Measurements from ENCODE around the gene GPC5. TPM values are rescaled to one million over a fixed set of nuclear protein-coding genes. Genes with fewer than 3 reads are reported as not detected.
"Not testable (repeated sequence)": the region's sequence is repeated elsewhere in the genome, so short reads cannot be mapped to it uniquely, and the experiment has no call there.

GPC5 gene
- total RNA-seq, 2 donors from 2014 or later = 0.55 to 1.0 TPM

GRCh38 chr13:92734068-92734467, 1335.6 kb downstream of the GPC5 start:
- no peak overlapping the region for H3K27ac Mint-ChIP-seq
- DNase-seq (ENCODE audit: low spot score) = no peak
- no peaks in the 10 kb centered on the region for H3K27me3 Mint-ChIP-seq
- H3K9me3 Mint-ChIP-seq = peaks cover 13% of the 10 kb centered on the region
- peaks cover 4% of the 10 kb centered on the region for H3K36me3 Mint-ChIP-seq
- ATAC-seq = no peak
- no peaks in the 10 kb centered on the region for H3K4me1 Mint-ChIP-seq (ENCODE audit: low read depth in 2 of 2)
- no peak overlapping the region for H3K4me3 Mint-ChIP-seq

- no peak for ATAC-seq
- no peaks in the 10 kb centered on the region for H3K27me3 Mint-ChIP-seq
- H3K9me3 Mint-ChIP-seq = peaks cover 13% of the 10 kb centered on the region
- peaks cover 4% of the 10 kb centered on the region for H3K36me3 Mint-ChIP-seq
- no peak overlapping the region for H3K27ac Mint-ChIP-seq
- DNase-seq (ENCODE audit: low spot score) = no peak
- no peak overlapping the region for H3K4me3 Mint-ChIP-seq
- H3K4me1 Mint-ChIP-seq (ENCODE audit: low read depth in 2 of 2) = no peaks in the 10 kb centered on the region
These were observed 1336.1 kb downstream of the GPC5 start for GRCh38 chr13:92734545-92734944.

GRCh38 chr13:92735909-92736308, 1337.5 kb downstream of the GPC5 start:
- Mint-ChIP-seq H3K36me3 (peaks cover 4% of the 10 kb centered on the region), H3K4me1 (ENCODE audit: low read depth in 2 of 2) (no peaks in the 10 kb centered on the region), H3K27ac (no peak overlapping the region), H3K27me3 (no peaks in the 10 kb centered on the region), H3K9me3 (peaks cover 21% of the 10 kb centered on the region), H3K4me3 (no peak overlapping the region)
- no peak for DNase-seq (ENCODE audit: low spot score)
- no peak for ATAC-seq

DNA sequence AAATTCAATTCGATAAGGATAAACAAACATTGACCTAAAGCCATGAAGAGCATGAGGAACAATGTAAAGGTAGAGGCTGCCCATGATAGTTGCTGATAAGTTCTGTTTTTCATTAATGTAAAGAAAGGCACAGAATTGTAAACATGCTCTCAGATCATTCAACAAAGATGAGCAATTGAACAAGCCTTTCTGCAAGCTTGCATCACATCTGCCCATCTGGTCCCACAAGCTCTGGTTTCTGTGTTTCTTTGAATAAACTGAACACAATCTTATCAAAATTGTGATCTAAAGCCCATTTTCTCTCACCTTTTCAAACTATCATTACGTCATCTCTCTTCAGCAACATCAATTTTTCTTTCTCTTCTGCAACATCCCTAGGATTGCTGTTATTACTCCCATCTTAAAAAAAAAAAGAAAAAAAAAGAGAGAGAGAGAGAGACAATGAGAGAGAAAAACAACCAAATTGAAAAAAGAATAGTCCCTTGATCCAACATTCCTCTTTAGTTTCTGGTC, 1340.9 kb downstream of the GPC5 start:
- Mint-ChIP-seq H3K4me1 (ENCODE audit: low read depth in 2 of 2) (no peaks in the 10 kb centered on the region), H3K27ac (no peak overlapping the region)
- no peak for ATAC-seq

GRCh38 chr13:92743992-92744391, 1345.6 kb downstream of the GPC5 start:
- Mint-ChIP-seq H3K9me3 (peaks cover 20% of the 10 kb centered on the region), H3K36me3 (no peaks in the 10 kb centered on the region), H3K4me1 (ENCODE audit: low read depth in 2 of 2) (no peaks in the 10 kb centered on the region), H3K4me3 (no peak overlapping the region), H3K27ac (no peak overlapping the region), H3K27me3 (no peaks in the 10 kb centered on the region)
- ATAC-seq = no peak
- DNase-seq (ENCODE audit: low spot score) = no peak

More for the DNA sequence above, 1340.9 kb downstream of the GPC5 start:
- peaks cover 4% of the 10 kb centered on the region for H3K36me3 Mint-ChIP-seq
- no peak for DNase-seq (ENCODE audit: low spot score)
- H3K27me3 Mint-ChIP-seq = no peaks in the 10 kb centered on the region
- no peak overlapping the region for H3K4me3 Mint-ChIP-seq
- peaks cover 22% of the 10 kb centered on the region for H3K9me3 Mint-ChIP-seq

DNA sequence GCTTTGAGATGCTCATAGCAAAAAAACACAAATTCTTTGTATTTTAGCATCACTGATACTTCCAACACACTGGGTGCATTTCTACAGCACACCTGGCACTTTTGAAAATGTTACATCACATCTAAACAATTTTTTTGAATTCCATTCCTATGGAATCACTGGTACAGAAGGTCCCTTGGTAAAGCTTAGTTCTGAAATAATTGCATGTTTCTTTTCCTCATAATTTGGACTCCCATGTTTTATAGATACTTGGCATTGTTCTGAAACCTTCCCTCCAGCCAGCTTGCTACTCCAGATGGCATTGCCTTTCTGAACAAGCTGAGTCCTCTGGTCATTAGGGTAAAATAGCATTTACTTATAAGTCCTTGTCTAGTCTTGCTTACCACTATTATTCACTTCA, 1346.8 kb downstream of the GPC5 start:
- Mint-ChIP-seq H3K4me1 (ENCODE audit: low read depth in 2 of 2) (no peaks in the 10 kb centered on the region), H3K9me3 (peaks cover 14% of the 10 kb centered on the region), H3K27ac (no peak overlapping the region), H3K27me3 (no peaks in the 10 kb centered on the region), H3K36me3 (no peaks in the 10 kb centered on the region), H3K4me3 (no peak overlapping the region)
- no peak for ATAC-seq
- no peak for DNase-seq (ENCODE audit: low spot score)

DNA sequence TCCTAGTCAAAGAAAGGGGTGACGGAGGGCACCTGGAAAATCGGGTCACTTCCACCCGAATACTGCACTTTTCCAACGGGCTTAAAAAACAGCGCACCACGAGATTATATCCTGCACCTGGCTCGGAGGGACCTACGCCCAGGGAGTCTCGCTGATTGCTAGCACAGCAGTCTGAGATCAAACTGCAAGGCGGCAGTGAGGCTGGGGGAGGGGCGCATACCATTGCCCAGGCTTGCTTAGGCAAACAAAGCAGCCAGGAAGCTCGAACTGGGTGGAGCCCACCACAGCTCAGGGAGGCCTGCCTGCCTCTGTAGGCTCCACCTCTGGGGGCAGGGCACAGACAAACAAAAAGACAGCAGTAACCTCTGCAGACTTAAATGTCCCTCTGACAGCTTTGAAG, 1354.3 kb downstream of the GPC5 start:
- not testable (repeated sequence) for H3K9me3 Mint-ChIP-seq; DNase-seq (ENCODE audit: low spot score); H3K36me3 Mint-ChIP-seq; H3K4me1 Mint-ChIP-seq (ENCODE audit: low read depth in 2 of 2); ATAC-seq; H3K4me3 Mint-ChIP-seq; H3K27me3 Mint-ChIP-seq; H3K27ac Mint-ChIP-seq

DNA sequence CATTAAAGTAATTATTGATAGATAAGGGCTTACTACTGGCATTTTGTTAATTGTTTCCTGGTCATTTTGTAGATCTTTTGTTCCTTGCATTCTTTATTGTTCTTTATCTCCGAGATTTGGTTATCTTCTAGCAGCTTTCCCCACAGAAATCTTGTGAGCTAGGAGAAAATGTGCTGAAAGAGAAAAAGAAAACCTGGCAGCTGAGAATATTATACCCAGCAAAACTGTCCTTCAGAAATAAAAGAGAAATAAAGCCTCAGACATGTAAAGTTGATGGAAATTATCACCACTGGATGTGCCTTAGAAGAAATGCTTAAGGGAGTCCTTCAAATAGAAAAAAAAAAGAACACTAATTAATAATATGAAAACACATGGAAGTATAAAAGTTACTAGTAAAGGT, 1363.3 kb downstream of the GPC5 start:
- no peak overlapping the region for H3K27ac Mint-ChIP-seq
- DNase-seq (ENCODE audit: low spot score) (no peak), ATAC-seq (no peak)
- no peaks in the 10 kb centered on the region for H3K27me3 Mint-ChIP-seq
- H3K4me3 Mint-ChIP-seq = no peak overlapping the region
- H3K9me3 Mint-ChIP-seq = peaks cover 3% of the 10 kb centered on the region
- H3K36me3 Mint-ChIP-seq = no peaks in the 10 kb centered on the region
- no peaks in the 10 kb centered on the region for H3K4me1 Mint-ChIP-seq (ENCODE audit: low read depth in 2 of 2)

DNA sequence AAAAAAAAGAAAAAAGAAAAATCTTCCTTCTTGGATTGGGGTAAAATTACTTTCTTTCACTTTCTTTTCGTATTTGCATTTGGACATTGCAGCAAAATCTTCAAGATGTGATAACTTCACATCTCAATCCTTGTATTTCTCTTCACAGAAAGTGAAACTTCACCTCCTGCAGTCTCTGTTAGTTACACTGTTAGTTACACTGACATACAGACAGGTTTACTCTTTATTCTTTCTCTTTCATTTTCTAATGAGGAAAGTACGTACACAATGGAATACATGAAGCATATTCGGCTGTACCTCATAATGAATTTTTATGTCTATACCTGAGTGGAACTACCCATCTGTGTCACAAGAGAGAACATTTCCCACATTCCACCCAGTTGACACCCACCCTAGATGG, 1369.0 kb downstream of the GPC5 start:
- H3K4me1 Mint-ChIP-seq (ENCODE audit: low read depth in 2 of 2) = no peaks in the 10 kb centered on the region
- no peak overlapping the region for H3K27ac Mint-ChIP-seq
- ATAC-seq (no peak), DNase-seq (ENCODE audit: low spot score) (no peak)
- H3K4me3 Mint-ChIP-seq = no peak overlapping the region
- peaks cover 22% of the 10 kb centered on the region for H3K9me3 Mint-ChIP-seq
- no peaks in the 10 kb centered on the region for H3K27me3 Mint-ChIP-seq
- H3K36me3 Mint-ChIP-seq = peaks cover 16% of the 10 kb centered on the region

- Mint-ChIP-seq H3K27me3 (no peaks in the 10 kb centered on the region), H3K36me3 (peaks cover 17% of the 10 kb centered on the region), H3K27ac (no peak overlapping the region), H3K9me3 (peaks cover 24% of the 10 kb centered on the region), H3K4me1 (ENCODE audit: low read depth in 2 of 2) (no peaks in the 10 kb centered on the region), H3K4me3 (no peak overlapping the region)
- ATAC-seq (no peak), DNase-seq (ENCODE audit: low spot score) (no peak)
These were observed 1370.2 kb downstream of the GPC5 start for GRCh38 chr13:92768602-92769001.

GRCh38 chr13:92769046-92769445, 1370.6 kb downstream of the GPC5 start:
- H3K36me3 Mint-ChIP-seq = peaks cover 17% of the 10 kb centered on the region
- ATAC-seq = no peak
- H3K27ac Mint-ChIP-seq = no peak overlapping the region
- no peaks in the 10 kb centered on the region for H3K4me1 Mint-ChIP-seq (ENCODE audit: low read depth in 2 of 2)
- no peak for DNase-seq (ENCODE audit: low spot score)
- H3K9me3 Mint-ChIP-seq = peaks cover 26% of the 10 kb centered on the region
- no peak overlapping the region for H3K4me3 Mint-ChIP-seq
- no peaks in the 10 kb centered on the region for H3K27me3 Mint-ChIP-seq

DNA sequence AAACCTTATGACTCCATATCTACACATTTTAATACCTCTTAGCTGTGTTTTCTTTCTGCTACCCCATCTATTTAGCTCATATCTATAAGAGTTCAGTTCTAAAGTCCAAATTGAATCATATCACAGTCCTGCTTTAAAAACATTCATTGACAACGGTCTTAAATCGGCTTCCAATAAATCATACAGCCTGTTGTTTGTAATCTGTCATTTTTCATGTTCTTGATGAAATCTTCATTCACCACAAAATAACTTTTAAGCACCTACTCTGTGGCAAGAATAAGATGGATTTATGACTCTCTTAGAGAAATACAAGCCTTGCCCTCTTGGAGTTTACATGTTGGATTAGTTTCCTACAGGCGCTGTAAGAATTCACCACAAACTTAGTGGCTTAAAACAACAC, 1377.2 kb downstream of the GPC5 start:
- H3K9me3 Mint-ChIP-seq = peaks cover 29% of the 10 kb centered on the region
- DNase-seq (ENCODE audit: low spot score) (no peak), ATAC-seq (no peak)
- H3K27me3 Mint-ChIP-seq = no peaks in the 10 kb centered on the region
- peaks cover 12% of the 10 kb centered on the region for H3K36me3 Mint-ChIP-seq
- H3K27ac Mint-ChIP-seq = no peak overlapping the region
- no peak overlapping the region for H3K4me3 Mint-ChIP-seq
- H3K4me1 Mint-ChIP-seq (ENCODE audit: low read depth in 2 of 2) = no peaks in the 10 kb centered on the region

GRCh38 chr13:92781965-92782690, 1383.7 kb downstream of the GPC5 start:
- peaks cover 20% of the 10 kb centered on the region for H3K9me3 Mint-ChIP-seq
- H3K36me3 Mint-ChIP-seq = no peaks in the 10 kb centered on the region
- no peaks in the 10 kb centered on the region for H3K4me1 Mint-ChIP-seq (ENCODE audit: low read depth in 2 of 2)
- H3K4me3 Mint-ChIP-seq = no peak overlapping the region
- ATAC-seq = no peak
- H3K27ac Mint-ChIP-seq = no peak overlapping the region
- no peaks in the 10 kb centered on the region for H3K27me3 Mint-ChIP-seq
- no peak for DNase-seq (ENCODE audit: low spot score)

- H3K36me3 Mint-ChIP-seq = no peaks in the 10 kb centered on the region
- ATAC-seq (no peak), DNase-seq (ENCODE audit: low spot score) (no peak)
- H3K27ac Mint-ChIP-seq = no peak overlapping the region
- peaks cover 4% of the 10 kb centered on the region for H3K9me3 Mint-ChIP-seq
- no peak overlapping the region for H3K4me3 Mint-ChIP-seq
- no peaks in the 10 kb centered on the region for H3K27me3 Mint-ChIP-seq
- peaks cover 0 to 5% of the 10 kb centered on the region in 2 donors for H3K4me1 Mint-ChIP-seq (ENCODE audit: low read depth in 2 of 2)
These were observed 1404.4 kb downstream of the GPC5 start for GRCh38 chr13:92802776-92803175.

- Mint-ChIP-seq H3K4me3 (no peak overlapping the region), H3K27me3 (no peaks in the 10 kb centered on the region), H3K36me3 (no peaks in the 10 kb centered on the region), H3K9me3 (peaks cover 4% of the 10 kb centered on the region), H3K4me1 (ENCODE audit: low read depth in 2 of 2) (peaks cover 0 to 5% of the 10 kb centered on the region in 2 donors), H3K27ac (no peak overlapping the region)
- ATAC-seq (no peak), DNase-seq (ENCODE audit: low spot score) (no peak)
These were observed 1405.9 kb downstream of the GPC5 start for GRCh38 chr13:92804346-92804745.
